T-helper 1 cell treated with Interleukin-12 subunit alpha and Interleukin-12 subunit beta and Interleukin-4 antibody, amounts not matched to agents 30 μg/mL and 1 μg/mL, for 36 hours (primary cell): ENCODE measurements around the gene CFAP43.
A peak's percentile ranks its signal among the peaks of the same experiment; 100 is the strongest.

ENCODE experiments used
- H3K27ac Mint-ChIP-seq: one replicate; pipeline ENCODE4 v1.8.0; 2021; ENCODE audit warnings: mild to moderate bottlenecking, mixed read lengths
- H3K27me3 Mint-ChIP-seq: one replicate; pipeline ENCODE4 v1.8.0; 2021; ENCODE audit warnings: low read depth, mixed read lengths
- H3K36me3 Mint-ChIP-seq: one replicate; pipeline ENCODE4 v1.8.0; 2021; ENCODE audit warnings: low read depth, mixed read lengths
- H3K4me1 Mint-ChIP-seq: one replicate; pipeline ENCODE4 v1.8.0; 2021; ENCODE audit warnings: low read depth, mixed read lengths
- H3K4me3 Mint-ChIP-seq: one replicate; pipeline ENCODE4 v1.8.0; 2021; ENCODE audit warnings: mild to moderate bottlenecking, moderate library complexity, mixed read lengths
- H3K9me3 Mint-ChIP-seq: one replicate; pipeline ENCODE4 v1.8.0; 2021; ENCODE audit warnings: mixed read lengths

The CFAP43 gene

GRCh38 chr10:104155591-104155990, 76.6 kb downstream of the CFAP43 start:
- Mint-ChIP-seq H3K27ac (no peak overlapping the region), H3K27me3 (peaks cover 50% of the 10 kb centered on the region), H3K9me3 (peaks cover 19% of the 10 kb centered on the region), H3K36me3 (peaks cover 6% of the 10 kb centered on the region), H3K4me3 (no peak overlapping the region), H3K4me1 (no peaks in the 10 kb centered on the region)

GRCh38 chr10:104151737-104152136, 80.4 kb downstream of the CFAP43 start:
- Mint-ChIP-seq H3K36me3 (peaks cover 6% of the 10 kb centered on the region), H3K4me1 (no peaks in the 10 kb centered on the region), H3K9me3 (peaks cover 26% of the 10 kb centered on the region), H3K4me3 (no peak overlapping the region), H3K27ac (no peak overlapping the region), H3K27me3 (peaks cover 49% of the 10 kb centered on the region)

- no peak overlapping the region for H3K27ac Mint-ChIP-seq
- H3K4me1 Mint-ChIP-seq, result no peaks in the 10 kb centered on the region
- peaks cover 49% of the 10 kb centered on the region for H3K27me3 Mint-ChIP-seq
Observed at GRCh38 chr10:104150139-104150538, 82.0 kb downstream of the CFAP43 start.

GRCh38 chr10:104146882-104147281, 85.3 kb downstream of the CFAP43 start:
- Mint-ChIP-seq H3K36me3 (peaks cover 3% of the 10 kb centered on the region), H3K4me1 (no peaks in the 10 kb centered on the region), H3K27me3 (peaks cover 52% of the 10 kb centered on the region), H3K4me3 (no peak overlapping the region), H3K9me3 (peaks cover 17% of the 10 kb centered on the region), H3K27ac (no peak overlapping the region)

More at GRCh38 chr10:104150139-104150538, 82.0 kb downstream of the CFAP43 start:
- Mint-ChIP-seq H3K4me3 (no peak overlapping the region), H3K36me3 (peaks cover 6% of the 10 kb centered on the region), H3K9me3 (peaks cover 26% of the 10 kb centered on the region)

DNA sequence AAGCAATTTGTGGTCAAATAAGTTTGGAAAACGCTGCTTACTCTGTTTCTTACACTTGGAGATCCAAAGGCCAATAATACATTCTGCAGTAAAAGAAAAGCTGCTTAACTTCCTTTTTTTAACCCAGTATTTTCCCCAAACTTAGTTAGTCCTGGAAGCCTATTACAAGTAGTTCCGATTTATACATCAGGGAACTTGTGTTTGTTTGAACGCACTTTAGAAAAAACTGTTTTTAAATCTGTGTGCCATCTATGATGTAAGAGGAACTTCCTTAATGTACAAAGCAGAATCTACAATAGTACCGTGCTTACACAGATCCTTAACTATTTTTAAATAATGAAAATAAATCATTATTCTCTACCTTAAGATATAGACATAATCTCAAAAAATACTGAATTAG, 87.2 kb downstream of the CFAP43 start:
- peaks cover 48% of the 10 kb centered on the region for H3K27me3 Mint-ChIP-seq
- no peaks in the 10 kb centered on the region for H3K4me1 Mint-ChIP-seq
- H3K4me3 Mint-ChIP-seq, result no peak overlapping the region
- no peak overlapping the region for H3K27ac Mint-ChIP-seq
- peaks cover under 1% of the 10 kb centered on the region for H3K9me3 Mint-ChIP-seq
- no peaks in the 10 kb centered on the region for H3K36me3 Mint-ChIP-seq

- H3K4me1 Mint-ChIP-seq, result no peaks in the 10 kb centered on the region
- no peak overlapping the region for H3K27ac Mint-ChIP-seq
- no peak overlapping the region for H3K4me3 Mint-ChIP-seq
- peaks cover 47% of the 10 kb centered on the region for H3K27me3 Mint-ChIP-seq
- no peaks in the 10 kb centered on the region for H3K9me3 Mint-ChIP-seq
- no peaks in the 10 kb centered on the region for H3K36me3 Mint-ChIP-seq
Observed at GRCh38 chr10:104143829-104144228, 88.3 kb downstream of the CFAP43 start.

DNA sequence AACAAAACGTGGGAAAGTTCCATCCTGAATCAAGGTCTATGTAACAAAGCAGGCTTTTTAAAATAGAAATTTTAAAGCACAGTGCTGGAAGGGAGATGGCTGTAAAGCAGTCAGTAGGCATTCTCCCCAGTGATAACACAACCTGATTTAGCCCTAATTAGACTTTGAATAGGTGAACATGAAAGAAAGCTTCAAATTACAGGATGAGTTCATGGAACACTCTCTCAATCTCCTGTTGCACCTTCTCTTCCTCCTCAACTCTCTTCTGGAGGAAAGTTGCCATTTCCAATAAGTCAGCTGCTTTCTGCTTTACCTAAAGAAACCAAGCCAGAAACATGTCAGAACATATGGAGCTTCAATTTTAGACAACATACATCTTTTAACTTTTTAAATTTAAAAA, 90.1 kb downstream of the CFAP43 start:
- H3K9me3 Mint-ChIP-seq, result no peaks in the 10 kb centered on the region
- H3K36me3 Mint-ChIP-seq, result no peaks in the 10 kb centered on the region
- no peaks in the 10 kb centered on the region for H3K4me1 Mint-ChIP-seq
- H3K27ac Mint-ChIP-seq, result no peak overlapping the region
- no peak overlapping the region for H3K4me3 Mint-ChIP-seq
- H3K27me3 Mint-ChIP-seq, result peaks cover 51% of the 10 kb centered on the region

DNA sequence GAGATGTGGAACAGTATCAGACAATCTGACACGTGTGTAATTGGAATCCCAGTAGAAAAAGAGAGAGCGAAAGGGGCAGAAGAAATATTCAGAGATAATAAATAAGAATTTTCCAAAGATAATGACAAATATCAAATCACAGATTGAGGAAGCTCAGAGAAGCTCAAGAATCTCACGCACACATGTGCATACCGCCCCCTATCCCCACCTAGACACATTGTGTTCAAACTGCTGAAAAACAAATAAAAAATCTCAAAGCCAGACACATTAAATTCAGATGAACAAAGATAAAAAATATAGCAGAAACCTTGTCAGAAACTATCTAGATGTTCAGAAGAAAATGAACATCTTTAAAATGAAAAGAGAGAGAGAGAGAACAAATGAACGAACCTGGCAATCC, 92.9 kb downstream of the CFAP43 start:
- Mint-ChIP-seq H3K27me3 (peaks cover 44% of the 10 kb centered on the region), H3K4me3 (no peak overlapping the region), H3K4me1 (no peaks in the 10 kb centered on the region), H3K27ac (no peak overlapping the region), H3K36me3 (no peaks in the 10 kb centered on the region), H3K9me3 (no peaks in the 10 kb centered on the region)

DNA sequence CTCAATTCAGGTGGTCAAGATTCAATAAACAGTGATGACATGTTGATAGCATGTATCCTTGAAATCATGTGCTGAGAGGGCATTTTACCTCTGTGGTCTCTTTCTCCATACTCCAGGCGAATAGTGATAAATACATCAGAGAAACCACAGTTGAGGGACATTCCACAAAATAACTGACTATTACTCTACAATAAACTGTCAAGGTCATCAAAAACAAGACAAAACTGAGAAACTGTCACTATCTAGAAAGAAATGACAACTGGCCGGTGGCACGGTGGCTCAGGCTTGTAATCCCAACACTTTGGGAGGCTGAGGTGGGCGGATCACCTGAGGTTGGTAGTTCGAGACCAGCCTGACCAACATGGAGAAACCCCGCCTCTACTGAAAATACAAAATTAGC, 94.0 kb downstream of the CFAP43 start:
- Mint-ChIP-seq H3K9me3 (no peaks in the 10 kb centered on the region), H3K36me3 (no peaks in the 10 kb centered on the region)

DNA sequence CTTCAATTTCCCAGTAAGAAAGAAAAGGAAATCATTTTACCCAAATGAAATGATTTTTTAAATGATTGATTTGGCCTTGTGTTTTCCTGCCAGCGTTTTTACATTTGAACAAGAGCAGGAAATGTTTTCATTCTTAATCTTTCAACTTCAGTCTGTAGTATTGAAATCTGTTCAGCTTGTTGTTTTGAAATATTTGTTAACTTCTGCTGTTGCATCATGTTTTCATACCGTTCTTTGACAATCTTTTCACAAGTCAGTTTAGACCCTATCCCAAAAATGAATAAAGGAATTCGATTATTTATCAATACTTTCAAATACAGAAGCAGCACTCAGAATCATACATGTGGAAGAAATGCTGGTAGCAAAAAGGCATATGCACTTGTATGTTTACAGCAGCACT, 102.1 kb downstream of the CFAP43 start:
- Mint-ChIP-seq H3K36me3 (peaks cover 8% of the 10 kb centered on the region), H3K27me3 (peaks cover 27% of the 10 kb centered on the region), H3K9me3 (no peaks in the 10 kb centered on the region), H3K4me3 (no peak overlapping the region), H3K27ac (no peak overlapping the region), H3K4me1 (peaks cover 13% of the 10 kb centered on the region)

More for the DNA sequence above, 94.0 kb downstream of the CFAP43 start:
- Mint-ChIP-seq H3K27ac (no peak overlapping the region), H3K27me3 (peaks cover 44% of the 10 kb centered on the region), H3K4me3 (no peak overlapping the region), H3K4me1 (no peaks in the 10 kb centered on the region)

DNA sequence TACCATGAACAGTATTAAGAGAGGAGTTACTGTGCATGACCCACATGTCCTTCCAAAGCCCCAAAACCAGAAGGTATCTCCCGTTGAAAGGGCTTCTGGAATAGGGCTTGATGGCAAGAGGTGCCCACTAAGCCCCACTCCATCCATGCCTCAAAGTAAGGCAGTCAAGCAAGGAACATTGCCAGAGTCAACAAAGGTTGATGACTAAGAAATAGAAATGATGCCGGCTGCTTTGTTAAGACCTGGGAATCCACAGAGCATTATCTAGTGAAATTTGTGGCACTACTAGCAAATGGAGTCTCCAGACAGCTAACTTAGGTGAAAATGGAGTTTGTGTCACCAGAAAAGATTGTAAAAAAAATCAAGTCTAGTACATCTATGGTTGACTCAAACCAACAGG, 104.0 kb downstream of the CFAP43 start:
- no peak overlapping the region for H3K27ac Mint-ChIP-seq
- no peaks in the 10 kb centered on the region for H3K9me3 Mint-ChIP-seq
- H3K4me3 Mint-ChIP-seq, result no peak overlapping the region
- peaks cover 11% of the 10 kb centered on the region for H3K27me3 Mint-ChIP-seq
- H3K36me3 Mint-ChIP-seq, result peaks cover 11% of the 10 kb centered on the region
- peaks cover 20% of the 10 kb centered on the region for H3K4me1 Mint-ChIP-seq

- Mint-ChIP-seq H3K27ac (no peak overlapping the region), H3K36me3 (peaks cover 11% of the 10 kb centered on the region), H3K27me3 (peaks cover 3% of the 10 kb centered on the region), H3K4me3 (no peak overlapping the region), H3K9me3 (no peaks in the 10 kb centered on the region), H3K4me1 (peaks cover 26% of the 10 kb centered on the region)
Observed at GRCh38 chr10:104127411-104127810, 104.8 kb downstream of the CFAP43 start.

GRCh38 chr10:104123397-104123796, 108.8 kb downstream of the CFAP43 start:
- Mint-ChIP-seq H3K36me3 (peaks cover 11% of the 10 kb centered on the region), H3K9me3 (no peaks in the 10 kb centered on the region), H3K27me3 (no peaks in the 10 kb centered on the region), H3K27ac (peak overlapping the region; percentile 29), H3K4me3 (peak overlapping the region; percentile 88), H3K4me1 (peaks cover 40% of the 10 kb centered on the region)

GRCh38 chr10:104122225-104123107, 109.7 kb downstream of the CFAP43 start:
- Mint-ChIP-seq H3K27ac (peak overlapping the region; percentile 99), H3K27me3 (peaks cover 4% of the 10 kb centered on the region), H3K4me3 (peak overlapping the region; percentile 88), H3K36me3 (peaks cover 11% of the 10 kb centered on the region), H3K4me1 (peaks cover 38% of the 10 kb centered on the region), H3K9me3 (no peaks in the 10 kb centered on the region)

- Mint-ChIP-seq H3K4me1 (peaks cover 32% of the 10 kb centered on the region), H3K36me3 (peaks cover 11% of the 10 kb centered on the region), H3K9me3 (no peaks in the 10 kb centered on the region), H3K4me3 (peak within 1 kb of the TSS; percentile 88), H3K27me3 (peaks cover 9% of the 10 kb centered on the region), H3K27ac (peak within 1 kb of the TSS; percentile 99)
Observed at GRCh38 chr10:104121485-104122224, 110.5 kb downstream of the CFAP43 start, which contains the start of gene SFR1. Gene SFR1 (plus strand): TSS chr10:104122171. CDS start chr10:104122184, 13 bp downstream.
